ENCODE measurements around the gene DTNA.

The DTNA gene

GRCh38 chr18:34808389-34808788 lies 98.3 kb downstream of the DTNA start:
- no peak for FAIRE-seq

- FAIRE-seq, result no peak
These were observed 99.5 kb downstream of the DTNA start for GRCh38 chr18:34809451-34810072.

- no peak for FAIRE-seq
These were observed 106.1 kb downstream of the DTNA start for GRCh38 chr18:34816183-34816582.

- FAIRE-seq, result no peak
These were observed 107.5 kb downstream of the DTNA start for GRCh38 chr18:34817636-34818035.

- no peak for FAIRE-seq
These were observed 108.0 kb downstream of the DTNA start for GRCh38 chr18:34818064-34818463.

GRCh38 chr18:34820360-34821065 lies 110.4 kb downstream of the DTNA start:
- FAIRE-seq, result no peak

GRCh38 chr18:34821669-34822210 lies 111.6 kb downstream of the DTNA start:
- no peak for FAIRE-seq

- no peak for FAIRE-seq
These were observed 118.0 kb downstream of the DTNA start for GRCh38 chr18:34828093-34828492.

GRCh38 chr18:34834897-34835296 lies 124.8 kb downstream of the DTNA start:
- no peak for FAIRE-seq

GRCh38 chr18:34835466-34835865 lies 125.4 kb downstream of the DTNA start:
- FAIRE-seq, result no peak

- no peak for FAIRE-seq
These were observed 127.7 kb downstream of the DTNA start for GRCh38 chr18:34837769-34838272.

- FAIRE-seq, result no peak
These were observed 128.6 kb downstream of the DTNA start for GRCh38 chr18:34838669-34839068.

- no peak for FAIRE-seq
These were observed 130.2 kb downstream of the DTNA start for GRCh38 chr18:34840256-34840826.

GRCh38 chr18:34841891-34842290 lies 131.8 kb downstream of the DTNA start:
- FAIRE-seq, result no peak

- no peak for FAIRE-seq
These were observed 134.0 kb downstream of the DTNA start for GRCh38 chr18:34844072-34844471.

- no peak for FAIRE-seq
These were observed 134.8 kb downstream of the DTNA start for GRCh38 chr18:34844732-34845459.

- no peak for FAIRE-seq
These were observed 137.3 kb downstream of the DTNA start for GRCh38 chr18:34847408-34847807.

- no peak for FAIRE-seq
These were observed 138.1 kb downstream of the DTNA start for GRCh38 chr18:34848156-34848555.

GRCh38 chr18:34848695-34849094 lies 138.6 kb downstream of the DTNA start:
- FAIRE-seq, result no peak

GRCh38 chr18:34857320-34857719 lies 147.2 kb downstream of the DTNA start:
- no peak for FAIRE-seq

- FAIRE-seq, result no peak
These were observed 148.1 kb downstream of the DTNA start for GRCh38 chr18:34858188-34858587.

- no peak for FAIRE-seq
These were observed 149.4 kb downstream of the DTNA start for GRCh38 chr18:34859496-34859895.

GRCh38 chr18:34862561-34862960 lies 152.5 kb downstream of the DTNA start:
- FAIRE-seq, result no peak

Data from A204.1 (cell line).